ENCODE results near the gene RING1. TPM values are rescaled to one million over a fixed set of nuclear protein-coding genes. Genes with fewer than 3 reads are reported as not detected.

Gene RING1
- total and polyA plus RNA-seq, 10 of the 15 experiments (the other 5 are each of a cell fraction or from before 2014, with no cell fraction given): 2.0 to 27.2 (median 15.8) TPM

GRCh38 chr6:33211666-33212422 lies 3.5 kb downstream of the RING1 start:
- Histone ChIP-seq H4K20me1 (ENCODE audit: control insufficient read depth, insufficient read depth) (no peaks in the 10 kb centered on the region; the same call in 1 of the 2 replicates), H3K36me3 (ENCODE audit: control insufficient read depth in 2 of 2, insufficient read depth in 2 of 2, low read length in 1 of 2) (peaks cover 0 to 5% of the 10 kb centered on the region in 2 experiments; a peak in 2 of 4 replicates), H3K4me3 (no peak overlapping the region), H3K79me2 (ENCODE audit: control insufficient read depth, insufficient read depth, low read length) (peaks cover 3% of the 10 kb centered on the region), H3K9ac (ENCODE audit: control insufficient read depth, insufficient read depth, low read length) (no peak overlapping the region), H3K4me2 (ENCODE audit: control insufficient read depth, insufficient read depth) (no peak overlapping the region), H3K4me1 (ENCODE audit: control insufficient read depth, insufficient read depth, low read length) (peaks cover 12% of the 10 kb centered on the region), H3K9me3 (replicated peaks; ENCODE audit: control insufficient read depth, insufficient read depth, low read length) (no peaks in the 10 kb centered on the region), H2AFZ (ENCODE audit: control insufficient read depth, low read depth, low read length) (no peak overlapping the region), H3K27me3 (replicated peaks in 1 of 2; ENCODE audit: control insufficient read depth in 2 of 2, insufficient read depth in 2 of 2, low read length in 1 of 2) (peaks cover 2 to 3% of the 10 kb centered on the region in 2 experiments; a peak in 3 of 4 replicates), H3K27ac (ENCODE audit: control insufficient read depth, insufficient read depth) (no peak overlapping the region)
- BruUV-seq (replicated peaks): no TSS peak
- in situ Hi-C loops (cut with MboI): no loop called here
- no peak for ATAC-seq
- ChIA-PET CTCF (interaction anchor here (1.2 kb wide), 1 partner anchor 37 kb away, joined by 4 read pairs; no protein-coding TSS in a partner anchor), RAD21 (ENCODE audit: unreplicated experiment) (no interaction called here), SMC1A (ENCODE audit: uncharacterized antibody, unreplicated experiment) (interaction anchor here (0.6 to 1.3 kb wide), 4 partner anchors 18 to 98 kb away, joined by 3 to 4 read pairs (median 3); no protein-coding TSS in a partner anchor), POLR2A (no interaction called here)
- DNase-seq (ENCODE audit: low read depth, low spot score): no peak
- TF ChIP-seq E2F4 (IDR thresholded peaks at IDR 0.05; ENCODE audit: low read depth, low read length) (no peak), POLR2AphosphoS5 (IDR thresholded peaks at IDR 0.05; ENCODE audit: low read length) (peak; percentile 44; the same call in 1 of the 2 replicates), TCF7 (IDR thresholded peaks at IDR 0.05; ENCODE audit: borderline replicate concordance) (no peak)
- WGBS (ENCODE audit: insufficient coverage, insufficient replicate concordance, low lambda C conversion rate, missing lambda C conversion rate): 98% methylated on average over 10 of the region's 18 CpGs
- FAIRE-seq: no peak
- intact Hi-C loops (cut with micrococcal nuclease; ENCODE audit: unreplicated experiment): no loop called here

- H3K27me3 ChIP-seq (replicated peaks in 1 of 2; ENCODE audit: control insufficient read depth in 2 of 2, insufficient read depth in 2 of 2, low read length in 1 of 2): peaks cover 2 to 3% of the 10 kb centered on the region in 2 experiments; a peak in 3 of 4 replicates
- H3K4me1 ChIP-seq (ENCODE audit: control insufficient read depth, insufficient read depth, low read length): peaks cover 12% of the 10 kb centered on the region
- peak overlapping the region; percentile 32; the same call in 1 of the 2 replicates for H3K4me3 ChIP-seq
- peak overlapping the region; percentile 62 for H3K4me2 ChIP-seq (ENCODE audit: control insufficient read depth, insufficient read depth)
- no peaks in the 10 kb centered on the region for H3K9me3 ChIP-seq (replicated peaks; ENCODE audit: control insufficient read depth, insufficient read depth, low read length)
- ChIA-PET POLR2A (no interaction called here), SMC1A (ENCODE audit: uncharacterized antibody, unreplicated experiment) (interaction anchor here (0.6 to 1.3 kb wide), 3 partner anchors 59 to 305 kb away, joined by 3 to 4 read pairs (median 3); no protein-coding TSS in a partner anchor), CTCF (interaction anchor here (1.2 kb wide), 1 partner anchor 36 kb away, joined by 4 read pairs; no protein-coding TSS in a partner anchor), RAD21 (ENCODE audit: unreplicated experiment) (no interaction called here)
- peaks cover 0 to 5% of the 10 kb centered on the region in 2 experiments; a peak in 2 of 4 replicates for H3K36me3 ChIP-seq (ENCODE audit: control insufficient read depth in 2 of 2, insufficient read depth in 2 of 2, low read length in 1 of 2)
- no peak overlapping the region for H2AFZ ChIP-seq (ENCODE audit: control insufficient read depth, low read depth, low read length)
- TF ChIP-seq BCL3 (IDR thresholded peaks at IDR 0.05; ENCODE audit: borderline replicate concordance, insufficient read depth, low read depth, low read length, poor library complexity, severe bottlenecking) (no peak), HCFC1 (IDR thresholded peaks at IDR 0.05; ENCODE audit: low read length) (no peak), TBL1XR1 (IDR thresholded peaks at IDR 0.05; ENCODE audit: low read depth, low read length) (no peak), PML (IDR thresholded peaks at IDR 0.05; ENCODE audit: low read length) (no peak), NBN (IDR thresholded peaks at IDR 0.05) (no peak), MLLT1 (IDR thresholded peaks at IDR 0.05) (no peak), USF1 (IDR thresholded peaks at IDR 0.05; ENCODE audit: borderline replicate concordance, extremely low read length, insufficient read depth, low read depth, low read length) (no peak), MYC (IDR thresholded peaks at IDR 0.05; ENCODE audit: insufficient read depth, insufficient read length, insufficient replicate concordance, low read length, severe bottlenecking) (no peak)
- ATAC-seq (no peak), FAIRE-seq (no peak), DNase-seq (ENCODE audit: low read depth, low spot score) (no peak)
- intact Hi-C loops (cut with micrococcal nuclease; ENCODE audit: unreplicated experiment): no loop called here
- H3K27ac ChIP-seq (ENCODE audit: control insufficient read depth, insufficient read depth): no peak overlapping the region
- in situ Hi-C loops (cut with MboI): no loop called here
- BruUV-seq (replicated peaks): no TSS peak
- peaks cover 3% of the 10 kb centered on the region for H3K79me2 ChIP-seq (ENCODE audit: control insufficient read depth, insufficient read depth, low read length)
- 56% methylated on average over 6 of the region's 6 CpGs for WGBS (ENCODE audit: insufficient coverage, insufficient replicate concordance, low lambda C conversion rate, missing lambda C conversion rate)
- H4K20me1 ChIP-seq (ENCODE audit: control insufficient read depth, insufficient read depth): no peaks in the 10 kb centered on the region; the same call in 1 of the 2 replicates
- H3K9ac ChIP-seq (ENCODE audit: control insufficient read depth, insufficient read depth, low read length): no peak overlapping the region; the same call in 1 of the 2 replicates
Measured at GRCh38 chr6:33212857-33213165, 4.5 kb downstream of the RING1 start.
